ENCODE data around the gene BTN2A1.
"Not testable (repeated sequence)": the region's sequence is repeated elsewhere in the genome, so short reads cannot be mapped to it uniquely, and the experiment has no call there.

Gene BTN2A1

GRCh38 chr6:26495281-26495680 lies 37.5 kb downstream of the BTN2A1 start:
- TF ChIP-seq JUND (IDR thresholded peaks at IDR 0.05; ENCODE audit: low read depth): no peak
- in situ Hi-C loops (cut with HindIII; ENCODE audit: low pct_unique_long_range_greater_than_20kb, low sequenced_read_pairs): no loop called here
- DNase-seq (ENCODE audit: low read depth in 1 of 2, low spot score in 1 of 2): no peak

- no peak for DNase-seq (ENCODE audit: low read depth in 1 of 2, low spot score in 1 of 2)
- in situ Hi-C loops (cut with HindIII; ENCODE audit: low pct_unique_long_range_greater_than_20kb, low sequenced_read_pairs): no loop called here
- no peak for TF ChIP-seq JUND (IDR thresholded peaks at IDR 0.05; ENCODE audit: low read depth)
Measured at GRCh38 chr6:26497610-26498009, 39.9 kb downstream of the BTN2A1 start.

GRCh38 chr6:26500102-26500501 lies 42.3 kb downstream of the BTN2A1 start, which contains the start of gene BTN1A1:
BTN1A1 (plus strand) TSS chr6:26500303; CDS start chr6:26501287, 984 bp downstream.
- no peak for TF ChIP-seq JUND (IDR thresholded peaks at IDR 0.05; ENCODE audit: low read depth)
- in situ Hi-C loops (cut with HindIII; ENCODE audit: low pct_unique_long_range_greater_than_20kb, low sequenced_read_pairs): no loop called here
- DNase-seq (ENCODE audit: low read depth in 1 of 2, low spot score in 1 of 2): peak in 1 of 2 experiments; percentile 16

- DNase-seq (ENCODE audit: low read depth in 1 of 2, low spot score in 1 of 2): no peak
- in situ Hi-C loops (cut with HindIII; ENCODE audit: low pct_unique_long_range_greater_than_20kb, low sequenced_read_pairs): no loop called here
- TF ChIP-seq JUND (IDR thresholded peaks at IDR 0.05; ENCODE audit: low read depth): no peak
Measured at GRCh38 chr6:26501482-26501986, 43.8 kb downstream of the BTN2A1 start.

- no peak for DNase-seq (ENCODE audit: low read depth in 1 of 2, low spot score in 1 of 2)
- in situ Hi-C loops (cut with HindIII; ENCODE audit: low pct_unique_long_range_greater_than_20kb, low sequenced_read_pairs): no loop called here
- TF ChIP-seq JUND (IDR thresholded peaks at IDR 0.05; ENCODE audit: low read depth): no peak
Measured at GRCh38 chr6:26502165-26502564, 44.4 kb downstream of the BTN2A1 start.

GRCh38 chr6:26502626-26503025 lies 44.9 kb downstream of the BTN2A1 start:
- no peak for DNase-seq (ENCODE audit: low read depth in 1 of 2, low spot score in 1 of 2)
- in situ Hi-C loops (cut with HindIII; ENCODE audit: low pct_unique_long_range_greater_than_20kb, low sequenced_read_pairs): no loop called here
- TF ChIP-seq JUND (IDR thresholded peaks at IDR 0.05; ENCODE audit: low read depth): no peak

GRCh38 chr6:26507658-26508057 lies 49.9 kb downstream of the BTN2A1 start:
- DNase-seq (ENCODE audit: low read depth in 1 of 2, low spot score in 1 of 2): no peak
- in situ Hi-C loops (cut with HindIII; ENCODE audit: low pct_unique_long_range_greater_than_20kb, low sequenced_read_pairs): no loop called here
- TF ChIP-seq JUND (IDR thresholded peaks at IDR 0.05; ENCODE audit: low read depth): no peak

- in situ Hi-C loops (cut with HindIII; ENCODE audit: low pct_unique_long_range_greater_than_20kb, low sequenced_read_pairs): not testable (repeated sequence)
Measured at GRCh38 chr6:26511033-26511432, 53.3 kb downstream of the BTN2A1 start.

GRCh38 chr6:26514984-26515383 lies 57.2 kb downstream of the BTN2A1 start:
- no peak for TF ChIP-seq JUND (IDR thresholded peaks at IDR 0.05; ENCODE audit: low read depth)
- in situ Hi-C loops (cut with HindIII; ENCODE audit: low pct_unique_long_range_greater_than_20kb, low sequenced_read_pairs): no loop called here
- DNase-seq (ENCODE audit: low read depth in 1 of 2, low spot score in 1 of 2): no peak

More at GRCh38 chr6:26511033-26511432, 53.3 kb downstream of the BTN2A1 start:
- not testable (repeated sequence) for DNase-seq (ENCODE audit: low read depth in 1 of 2, low spot score in 1 of 2)

- DNase-seq (ENCODE audit: low read depth in 1 of 2, low spot score in 1 of 2): no peak
- TF ChIP-seq JUND (IDR thresholded peaks at IDR 0.05; ENCODE audit: low read depth): no peak
Measured at GRCh38 chr6:26516481-26517427, 59.0 kb downstream of the BTN2A1 start.

More at GRCh38 chr6:26516481-26517427, 59.0 kb downstream of the BTN2A1 start:
- in situ Hi-C loops (cut with HindIII; ENCODE audit: low pct_unique_long_range_greater_than_20kb, low sequenced_read_pairs): no loop called here
